ENCODE results near the gene TEN1. TPM values are rescaled to one million over a fixed set of nuclear protein-coding genes. Genes with fewer than 3 reads are reported as not detected.

TEN1 gene
- total and polyA plus RNA-seq, 2 experiments from 2014 or later: 23.8 to 26.9 TPM

- Histone ChIP-seq H3K27ac (no peak overlapping the region), H3K27me3 (peaks cover 5% of the 10 kb centered on the region), H3K4me3 (no peak overlapping the region), H3K4me1 (ENCODE audit: low read depth) (no peaks in the 10 kb centered on the region), H3K36me3 (no peaks in the 10 kb centered on the region), H3K9me3 (ENCODE audit: low read depth) (no peaks in the 10 kb centered on the region)
- no peak for DNase-seq (ENCODE audit: low read depth in 1 of 2, low spot score in 1 of 2)
- no peak for TF ChIP-seq CTCF (IDR thresholded peaks at IDR 0.05; ENCODE audit: low read depth, low read length)
Measured at GRCh38 chr17:76014925-76015261, 35.9 kb downstream of the TEN1 start.

GRCh38 chr17:76017481-76018339, 38.7 kb downstream of the TEN1 start:
- H3K4me3 ChIP-seq: no peak overlapping the region
- no peaks in the 10 kb centered on the region for H3K4me1 ChIP-seq (ENCODE audit: low read depth)
- no peak overlapping the region for H3K27ac ChIP-seq
- DNase-seq (ENCODE audit: low read depth in 1 of 2, low spot score in 1 of 2): no peak
- no peaks in the 10 kb centered on the region for H3K36me3 ChIP-seq
- TF ChIP-seq CTCF (IDR thresholded peaks at IDR 0.05; ENCODE audit: low read depth, low read length): no peak
- no peaks in the 10 kb centered on the region for H3K9me3 ChIP-seq (ENCODE audit: low read depth)
- peaks cover 5% of the 10 kb centered on the region for H3K27me3 ChIP-seq

GRCh38 chr17:76018340-76018680, 39.3 kb downstream of the TEN1 start:
- H3K9me3 ChIP-seq (ENCODE audit: low read depth): no peaks in the 10 kb centered on the region
- no peak overlapping the region for H3K27ac ChIP-seq
- H3K27me3 ChIP-seq: peaks cover 5% of the 10 kb centered on the region
- TF ChIP-seq CTCF (IDR thresholded peaks at IDR 0.05; ENCODE audit: low read depth, low read length): no peak
- no peak overlapping the region for H3K4me3 ChIP-seq
- DNase-seq (ENCODE audit: low read depth in 1 of 2, low spot score in 1 of 2): no peak
- no peaks in the 10 kb centered on the region for H3K36me3 ChIP-seq
- H3K4me1 ChIP-seq (ENCODE audit: low read depth): no peaks in the 10 kb centered on the region

GRCh38 chr17:76018801-76019200, 39.8 kb downstream of the TEN1 start:
- no peak for DNase-seq (ENCODE audit: low read depth in 1 of 2, low spot score in 1 of 2)
- H3K4me1 ChIP-seq (ENCODE audit: low read depth): no peaks in the 10 kb centered on the region
- no peak overlapping the region for H3K27ac ChIP-seq
- TF ChIP-seq CTCF (IDR thresholded peaks at IDR 0.05; ENCODE audit: low read depth, low read length): no peak
- H3K27me3 ChIP-seq: peaks cover 5% of the 10 kb centered on the region
- no peaks in the 10 kb centered on the region for H3K9me3 ChIP-seq (ENCODE audit: low read depth)
- no peak overlapping the region for H3K4me3 ChIP-seq
- no peaks in the 10 kb centered on the region for H3K36me3 ChIP-seq

- no peak overlapping the region for H3K27ac ChIP-seq
- no peaks in the 10 kb centered on the region for H3K4me1 ChIP-seq (ENCODE audit: low read depth)
- DNase-seq (ENCODE audit: low read depth in 1 of 2, low spot score in 1 of 2): no peak
- H3K36me3 ChIP-seq: no peaks in the 10 kb centered on the region
- no peak overlapping the region for H3K4me3 ChIP-seq
- no peak for TF ChIP-seq CTCF (IDR thresholded peaks at IDR 0.05; ENCODE audit: low read depth, low read length)
- H3K9me3 ChIP-seq (ENCODE audit: low read depth): no peaks in the 10 kb centered on the region
- H3K27me3 ChIP-seq: peaks cover under 1% of the 10 kb centered on the region
Measured at GRCh38 chr17:76019833-76020467, 40.9 kb downstream of the TEN1 start.
